ENCODE data around the gene RRBP1. TPM values are rescaled to one million over a fixed set of nuclear protein-coding genes. Genes with fewer than 3 reads are reported as not detected.

RRBP1 gene
- total RNA-seq, 1 experiment from 2014 or later = 75.9 TPM

DNA sequence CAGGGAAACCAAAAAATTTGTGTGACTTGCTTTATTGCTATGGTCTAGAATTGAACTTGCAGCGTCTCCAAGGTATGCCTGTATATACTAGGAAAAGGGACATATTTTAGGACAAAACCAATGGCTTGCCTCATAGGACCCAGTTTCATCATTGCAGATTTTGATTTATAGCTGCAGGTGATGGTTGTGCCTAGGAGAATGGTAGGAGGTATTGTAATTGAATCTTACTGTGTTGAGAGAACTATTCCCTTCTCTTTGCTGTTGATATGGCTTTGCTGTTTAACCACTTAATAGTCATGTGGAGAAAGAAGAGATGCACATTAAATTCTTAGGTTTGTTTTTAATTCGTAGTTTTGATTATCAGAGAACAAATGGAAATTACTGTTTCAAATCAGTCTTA lies 95.8 kb downstream of the RRBP1 start:
- intact Hi-C loops (cut with micrococcal nuclease; ENCODE audit: unreplicated experiment) = no loop called here
- Histone ChIP-seq H3K27me3 (replicated peaks; ENCODE audit: insufficient read depth, low read depth, low read length, poor library complexity) (no peaks in the 10 kb centered on the region), H3K9me3 (ENCODE audit: low read depth, low read length, poor library complexity, severe bottlenecking) (no peaks in the 10 kb centered on the region), H3K36me3 (ENCODE audit: insufficient read depth, low read length, poor library complexity, severe bottlenecking) (no peaks in the 10 kb centered on the region), H3K27ac (ENCODE audit: low read depth, low read length, poor library complexity, severe bottlenecking) (no peak overlapping the region), H3K4me3 (ENCODE audit: low read depth, low read length, poor library complexity, severe bottlenecking) (no peak overlapping the region), H3K4me1 (ENCODE audit: insufficient read depth, low read length, poor library complexity, severe bottlenecking) (peaks cover 12% of the 10 kb centered on the region)
- no peak for DNase-seq (ENCODE audit: low spot score)
- no peak for TF ChIP-seq CTCF (conservative IDR thresholded peaks at IDR 0.05; ENCODE audit: low read depth, low read length)
- CTCF ChIA-PET = no interaction called here
- POLR2A ChIA-PET (ENCODE audit: low non-redundant PET) = no interaction called here
- no TSS peak for BruUV-seq (replicated peaks)

- no peak for DNase-seq (ENCODE audit: low spot score)
- Histone ChIP-seq H3K9me3 (ENCODE audit: low read depth, low read length, poor library complexity, severe bottlenecking) (no peaks in the 10 kb centered on the region), H3K36me3 (ENCODE audit: insufficient read depth, low read length, poor library complexity, severe bottlenecking) (no peaks in the 10 kb centered on the region), H3K4me3 (ENCODE audit: low read depth, low read length, poor library complexity, severe bottlenecking) (no peak overlapping the region), H3K27ac (ENCODE audit: low read depth, low read length, poor library complexity, severe bottlenecking) (no peak overlapping the region), H3K4me1 (ENCODE audit: insufficient read depth, low read length, poor library complexity, severe bottlenecking) (peaks cover 5% of the 10 kb centered on the region), H3K27me3 (replicated peaks; ENCODE audit: insufficient read depth, low read depth, low read length, poor library complexity) (no peaks in the 10 kb centered on the region)
- POLR2A ChIA-PET (ENCODE audit: low non-redundant PET) = no interaction called here
- intact Hi-C loops (cut with micrococcal nuclease; ENCODE audit: unreplicated experiment) = no loop called here
- no TSS peak for BruUV-seq (replicated peaks)
- TF ChIP-seq CTCF (conservative IDR thresholded peaks at IDR 0.05; ENCODE audit: low read depth, low read length) (no peak), EZH2 (IDR thresholded peaks at IDR 0.05; ENCODE audit: borderline replicate concordance, low read depth, low read length, poor library complexity, severe bottlenecking) (no peak)
- CTCF ChIA-PET = interaction anchor here (0.6 kb wide), 1 partner anchor 11 kb away, joined by 3 read pairs; no protein-coding TSS in a partner anchor
Measured at GRCh38 chr20:17584689-17585088, 97.4 kb downstream of the RRBP1 start.

- TF ChIP-seq CTCF (conservative IDR thresholded peaks at IDR 0.05; ENCODE audit: low read depth, low read length) = no peak
- TF ChIP-seq EZH2 (IDR thresholded peaks at IDR 0.05; ENCODE audit: borderline replicate concordance, low read depth, low read length, poor library complexity, severe bottlenecking) = no peak
- BruUV-seq (replicated peaks) = no TSS peak
- H3K36me3 ChIP-seq (ENCODE audit: insufficient read depth, low read length, poor library complexity, severe bottlenecking) = no peaks in the 10 kb centered on the region
- no peak for DNase-seq (ENCODE audit: low spot score)
- CTCF ChIA-PET = no interaction called here
- H3K27me3 ChIP-seq (replicated peaks; ENCODE audit: insufficient read depth, low read depth, low read length, poor library complexity) = no peaks in the 10 kb centered on the region
- H3K27ac ChIP-seq (ENCODE audit: low read depth, low read length, poor library complexity, severe bottlenecking) = no peak overlapping the region
- POLR2A ChIA-PET (ENCODE audit: low non-redundant PET) = no interaction called here
- H3K4me3 ChIP-seq (ENCODE audit: low read depth, low read length, poor library complexity, severe bottlenecking) = no peak overlapping the region
- no peaks in the 10 kb centered on the region for H3K4me1 ChIP-seq (ENCODE audit: insufficient read depth, low read length, poor library complexity, severe bottlenecking)
- intact Hi-C loops (cut with micrococcal nuclease; ENCODE audit: unreplicated experiment) = no loop called here
- no peaks in the 10 kb centered on the region for H3K9me3 ChIP-seq (ENCODE audit: low read depth, low read length, poor library complexity, severe bottlenecking)
Measured at GRCh38 chr20:17583126-17583525, 98.9 kb downstream of the RRBP1 start.
